ENCODE results near the gene PCDHA2.
"Not testable (repeated sequence)": the region's sequence is repeated elsewhere in the genome, so short reads cannot be mapped to it uniquely, and the experiment has no call there.

Gene PCDHA2

GRCh38 chr5:140794595-140795258 is at the start of gene PCDHA2:
TSS of gene PCDHA2 (plus strand) at chr5:140794852.
- DNase-seq: no peak

DNA sequence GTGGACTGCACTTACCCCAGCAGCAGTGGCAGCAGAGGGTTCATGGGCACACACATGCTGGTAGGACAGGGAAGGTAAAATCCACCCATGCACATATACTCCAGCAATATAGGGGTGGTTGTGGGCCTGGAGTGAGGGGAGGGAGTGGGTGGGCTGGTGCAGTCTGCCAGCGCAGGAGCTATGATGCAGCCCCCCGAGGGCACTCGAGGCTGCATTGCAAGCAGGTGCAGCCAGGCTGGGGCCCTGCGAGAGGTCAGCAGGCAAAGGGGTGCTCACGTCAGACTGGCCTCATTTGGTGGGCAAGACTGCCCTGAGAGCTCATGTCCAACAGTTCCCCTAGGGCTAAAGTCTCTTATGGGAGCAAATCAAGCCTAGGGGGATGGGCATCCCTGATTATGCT is 41.1 kb upstream of the PCDHA2 start:
- DNase-seq: no peak

DNA sequence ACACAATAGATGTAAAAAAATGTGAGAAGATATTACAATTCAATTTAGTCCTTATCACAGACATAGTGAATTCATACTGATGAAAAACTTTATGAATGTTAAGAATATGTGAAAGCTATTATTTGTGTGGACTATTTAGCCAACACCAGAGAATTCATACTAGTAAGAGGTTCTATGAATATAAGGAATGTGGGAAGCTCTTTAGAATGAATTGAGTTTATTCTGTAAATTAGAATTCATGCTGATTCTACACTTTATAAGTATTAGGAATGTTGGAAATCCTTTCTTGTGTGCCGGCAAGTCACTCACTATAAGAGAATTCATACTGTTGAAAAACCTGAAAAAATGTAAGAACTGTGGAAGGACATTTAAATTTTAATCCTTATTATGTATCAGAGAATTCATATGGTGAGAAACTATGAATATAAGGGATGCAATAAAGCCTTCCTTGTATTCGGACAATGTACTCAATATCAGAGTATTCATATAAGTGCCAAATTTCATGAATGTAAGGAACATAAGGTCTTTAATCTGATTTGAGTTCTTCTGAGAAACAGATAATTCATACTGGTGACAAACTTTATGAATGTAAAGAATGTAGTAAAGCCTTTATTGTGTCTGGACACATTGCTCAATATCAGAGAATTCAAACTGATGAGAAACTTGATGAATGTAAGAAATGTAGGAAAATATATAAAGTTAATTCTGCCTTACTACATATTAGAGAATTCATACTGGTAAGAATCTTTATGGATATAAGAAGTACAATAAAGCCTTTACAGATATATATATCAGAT is 30.3 kb upstream of the PCDHA2 start:
- DNase-seq: no peak

DNA sequence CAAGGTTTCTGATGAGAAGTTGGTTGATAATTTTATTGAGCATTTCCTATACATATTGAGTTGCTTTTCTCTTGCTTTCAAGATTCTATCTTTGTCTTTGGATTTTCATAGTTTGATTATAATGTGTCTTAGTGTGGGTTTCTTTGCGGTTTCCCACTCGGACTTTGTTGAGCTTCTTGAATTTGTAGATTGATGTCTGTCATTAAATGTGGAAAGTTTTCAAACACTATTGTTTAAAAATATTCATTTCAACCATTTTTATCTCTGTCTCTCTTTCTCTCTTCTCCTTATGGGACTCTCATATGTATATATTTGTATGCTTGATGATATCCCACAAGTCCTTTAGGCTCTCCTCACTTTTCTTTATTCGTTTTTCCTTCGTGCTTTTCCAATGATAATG is 27.2 kb upstream of the PCDHA2 start:
- DNase-seq: no peak

DNA sequence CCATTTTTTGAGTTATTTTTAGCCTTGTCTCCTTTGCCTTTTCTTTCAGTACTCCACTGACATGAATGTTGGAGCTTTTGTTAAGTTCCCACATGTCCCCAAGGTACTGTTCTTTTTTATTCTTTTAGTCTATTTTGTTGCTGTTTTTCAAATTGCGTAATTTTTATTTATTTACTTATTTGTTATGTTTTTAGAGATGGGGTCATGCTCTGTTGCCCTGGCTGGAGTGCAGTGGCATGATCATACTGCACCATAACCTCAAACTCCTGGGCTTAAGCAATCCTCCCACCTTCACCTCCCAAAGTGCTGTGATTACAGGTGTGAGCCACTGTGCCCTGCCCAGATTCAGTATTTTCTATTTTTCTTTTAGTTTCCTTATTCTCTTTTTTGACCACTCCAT is 14.1 kb upstream of the PCDHA2 start:
- no peak for DNase-seq

- no peak for DNase-seq
These were observed 8.6 kb upstream of the PCDHA2 start, which contains the start of gene PCDHA1 for GRCh38 chr5:140785905-140786686. TSS of gene PCDHA1 (plus strand) at chr5:140786140.

DNA sequence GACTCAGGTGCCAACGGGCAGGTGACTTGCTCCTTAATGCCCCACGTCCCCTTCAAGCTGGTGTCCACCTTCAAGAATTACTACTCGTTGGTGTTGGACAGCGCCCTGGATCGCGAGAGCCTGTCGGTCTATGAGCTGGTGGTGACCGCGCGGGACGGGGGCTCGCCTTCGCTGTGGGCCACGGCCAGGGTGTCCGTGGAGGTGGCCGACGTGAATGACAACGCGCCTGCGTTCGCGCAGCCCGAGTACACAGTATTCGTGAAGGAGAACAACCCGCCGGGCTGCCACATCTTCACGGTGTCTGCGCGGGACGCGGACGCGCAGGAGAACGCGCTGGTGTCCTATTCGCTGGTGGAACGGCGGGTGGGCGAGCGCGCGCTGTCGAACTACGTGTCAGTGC is 7.2 kb upstream of the PCDHA2 start:
- DNase-seq: not testable (repeated sequence)

GRCh38 chr5:140787849-140788504 is 6.7 kb upstream of the PCDHA2 start:
- not testable (repeated sequence) for DNase-seq

DNA sequence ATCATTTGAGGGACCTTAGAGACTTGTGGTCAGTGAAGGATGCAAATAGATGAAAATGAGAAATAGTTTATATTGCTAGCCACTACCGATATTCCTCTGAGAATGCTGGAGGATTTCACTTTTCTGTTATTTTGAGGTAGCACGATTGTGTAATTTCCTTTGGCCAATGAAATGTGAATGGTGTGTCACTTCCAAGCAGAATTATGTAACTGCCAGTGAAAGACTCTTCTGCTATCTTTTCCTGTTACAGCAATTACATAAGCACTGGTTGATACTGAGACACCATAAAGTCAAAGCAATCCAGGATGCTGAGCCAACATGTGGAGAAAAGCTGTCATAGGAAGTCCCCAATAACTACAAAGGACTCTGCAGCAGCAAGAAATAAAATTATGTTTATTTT is 3.6 kb upstream of the PCDHA2 start:
- no peak for DNase-seq

DNA sequence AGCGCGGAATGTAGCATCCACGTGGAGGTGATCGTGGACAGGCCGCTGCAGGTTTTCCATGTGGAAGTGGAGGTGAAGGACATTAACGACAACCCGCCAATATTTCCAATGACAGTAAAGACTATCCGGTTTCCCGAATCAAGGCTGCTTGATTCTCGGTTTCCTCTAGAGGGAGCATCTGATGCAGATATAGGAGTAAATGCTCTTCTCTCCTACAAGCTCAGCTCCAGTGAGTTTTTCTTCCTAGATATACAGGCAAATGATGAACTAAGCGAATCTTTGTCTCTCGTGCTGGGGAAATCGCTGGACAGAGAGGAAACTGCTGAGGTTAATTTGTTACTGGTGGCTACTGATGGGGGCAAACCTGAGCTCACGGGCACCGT is 598 bp downstream of the PCDHA2 start:
- DNase-seq: no peak

- not testable (repeated sequence) for DNase-seq
These were observed 1.5 kb downstream of the PCDHA2 start for GRCh38 chr5:140796072-140796717.

- DNase-seq: no peak
These were observed 2.1 kb downstream of the PCDHA2 start for GRCh38 chr5:140796718-140797095.

DNA sequence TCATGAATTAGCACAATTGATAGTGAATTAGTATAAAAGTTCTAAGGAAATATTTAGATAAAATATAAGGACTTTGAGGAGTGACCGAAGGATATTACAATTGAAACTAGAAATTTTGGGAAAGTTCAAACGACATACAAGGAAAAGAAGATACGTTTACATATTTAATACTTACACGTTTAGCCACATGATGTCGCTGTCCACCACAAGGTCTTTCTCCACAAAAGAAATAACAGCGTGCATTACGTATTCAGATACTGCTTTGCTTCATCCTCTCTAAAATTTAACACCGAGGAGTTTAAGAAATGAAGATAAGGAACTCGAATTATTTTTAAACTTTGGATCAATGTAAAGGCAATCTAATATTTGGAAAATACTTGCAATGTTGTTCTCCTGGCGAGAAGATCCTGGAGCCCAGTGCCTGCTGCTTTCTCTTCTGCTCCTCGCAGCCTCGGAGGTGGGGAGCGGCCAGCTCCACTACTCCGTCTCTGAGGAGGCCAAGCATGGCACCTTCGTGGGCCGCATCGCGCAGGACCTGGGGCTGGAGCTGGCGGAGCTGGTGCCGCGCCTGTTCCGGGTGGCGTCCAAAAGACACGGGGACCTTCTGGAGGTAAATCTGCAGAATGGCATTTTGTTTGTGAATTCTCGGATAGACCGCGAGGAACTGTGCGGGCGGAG is 6.3 kb downstream of the PCDHA2 start, which contains the start of gene PCDHA3:
PCDHA3 (plus strand) TSS at position 242 of the 678 bp plus-strand sequence.
- DNase-seq: no peak

DNA sequence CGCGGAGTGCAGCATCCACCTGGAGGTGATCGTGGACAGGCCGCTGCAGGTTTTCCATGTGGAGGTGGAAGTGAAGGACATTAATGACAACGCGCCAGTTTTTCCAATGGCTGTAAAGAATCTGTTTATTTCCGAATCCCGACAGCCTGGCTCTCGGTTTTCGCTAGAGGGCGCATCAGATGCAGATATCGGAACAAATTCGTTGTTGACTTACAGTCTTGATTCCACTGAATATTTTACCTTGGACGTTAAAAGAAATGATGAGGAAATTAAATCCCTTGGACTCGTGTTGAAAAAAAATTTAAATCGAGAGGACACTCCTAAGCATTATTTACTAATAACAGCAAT is 6.8 kb downstream of the PCDHA2 start:
- no peak for DNase-seq

DNA sequence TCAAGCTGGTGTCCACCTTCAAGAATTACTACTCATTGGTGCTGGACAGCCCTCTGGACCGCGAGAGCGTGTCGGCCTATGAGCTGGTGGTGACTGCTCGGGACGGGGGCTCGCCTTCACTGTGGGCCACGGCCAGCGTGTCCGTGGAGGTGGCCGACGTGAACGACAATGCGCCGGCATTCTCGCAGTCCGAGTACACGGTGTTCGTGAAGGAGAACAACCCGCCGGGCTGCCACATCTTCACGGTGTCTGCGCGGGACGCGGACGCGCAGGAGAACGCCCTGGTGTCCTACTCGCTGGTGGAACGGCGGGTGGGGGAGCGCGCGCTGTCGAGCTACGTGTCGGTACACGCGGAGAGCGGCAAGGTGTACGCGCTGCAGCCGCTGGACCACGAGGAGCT is 7.7 kb downstream of the PCDHA2 start:
- DNase-seq: not testable (repeated sequence)

DNA sequence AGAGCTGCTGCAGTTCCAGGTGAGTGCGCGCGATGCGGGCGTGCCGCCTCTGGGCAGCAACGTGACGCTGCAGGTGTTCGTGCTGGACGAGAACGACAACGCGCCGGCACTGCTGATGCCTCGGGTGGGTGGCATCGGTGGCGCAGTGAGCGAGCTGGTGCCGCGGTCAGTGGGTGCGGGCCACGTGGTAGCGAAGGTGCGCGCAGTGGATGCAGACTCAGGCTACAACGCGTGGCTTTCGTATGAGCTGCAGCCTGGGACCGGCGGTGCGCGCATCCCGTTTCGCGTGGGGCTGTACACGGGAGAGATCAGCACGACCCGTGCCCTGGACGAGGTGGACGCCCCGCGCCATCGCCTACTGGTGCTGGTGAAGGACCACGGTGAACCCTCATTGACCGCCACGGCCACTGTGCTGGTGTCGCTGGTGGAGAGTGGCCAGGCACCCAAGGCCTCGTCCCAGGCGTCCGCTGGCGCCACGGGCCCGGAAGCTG is 8.2 kb downstream of the PCDHA2 start:
- DNase-seq: no peak

DNA sequence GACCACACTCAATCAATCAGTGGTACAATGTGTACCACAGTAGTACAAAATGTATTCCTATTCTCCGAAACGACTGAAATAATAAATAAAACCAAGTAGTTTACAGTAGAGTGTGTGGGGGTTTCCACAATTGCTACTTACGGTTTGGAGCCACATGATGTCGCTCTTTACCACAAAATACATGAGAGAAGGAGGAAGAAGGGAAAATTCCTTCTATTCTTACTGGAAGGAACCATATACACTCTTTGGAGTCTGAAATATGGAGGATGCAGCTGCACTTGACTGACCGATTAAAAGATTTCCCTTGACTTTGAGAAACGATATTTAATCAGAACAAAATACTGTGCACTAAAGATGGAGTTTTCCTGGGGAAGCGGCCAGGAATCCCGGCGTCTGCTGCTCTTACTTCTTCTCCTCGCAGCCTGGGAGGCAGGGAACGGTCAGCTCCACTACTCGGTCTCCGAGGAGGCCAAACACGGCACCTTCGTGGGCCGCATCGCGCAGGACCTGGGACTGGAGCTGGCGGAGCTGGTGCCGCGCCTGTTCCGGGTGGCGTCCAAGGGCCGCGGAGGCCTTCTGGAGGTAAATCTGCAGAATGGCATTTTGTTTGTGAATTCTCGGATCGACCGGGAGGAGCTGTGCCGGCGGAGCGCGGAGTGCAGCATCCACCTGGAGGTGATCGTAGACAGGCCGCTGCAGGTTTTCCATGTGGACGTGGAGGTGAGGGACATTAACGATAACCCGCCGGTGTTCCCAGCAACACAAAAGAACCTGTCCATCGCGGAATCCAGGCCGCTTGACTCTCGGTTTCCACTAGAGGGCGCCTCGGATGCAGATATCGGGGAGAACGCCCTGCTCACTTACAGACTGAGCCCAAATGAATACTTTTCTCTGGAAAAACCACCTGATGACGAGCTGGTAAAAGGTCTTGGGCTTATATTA is 12.5 kb downstream of the PCDHA2 start, which contains the start of gene PCDHA4:
PCDHA4 (plus strand) TSS at position 235 of the 942 bp plus-strand sequence.
- DNase-seq: peak in 1 of 2 donors; percentile 39

DNA sequence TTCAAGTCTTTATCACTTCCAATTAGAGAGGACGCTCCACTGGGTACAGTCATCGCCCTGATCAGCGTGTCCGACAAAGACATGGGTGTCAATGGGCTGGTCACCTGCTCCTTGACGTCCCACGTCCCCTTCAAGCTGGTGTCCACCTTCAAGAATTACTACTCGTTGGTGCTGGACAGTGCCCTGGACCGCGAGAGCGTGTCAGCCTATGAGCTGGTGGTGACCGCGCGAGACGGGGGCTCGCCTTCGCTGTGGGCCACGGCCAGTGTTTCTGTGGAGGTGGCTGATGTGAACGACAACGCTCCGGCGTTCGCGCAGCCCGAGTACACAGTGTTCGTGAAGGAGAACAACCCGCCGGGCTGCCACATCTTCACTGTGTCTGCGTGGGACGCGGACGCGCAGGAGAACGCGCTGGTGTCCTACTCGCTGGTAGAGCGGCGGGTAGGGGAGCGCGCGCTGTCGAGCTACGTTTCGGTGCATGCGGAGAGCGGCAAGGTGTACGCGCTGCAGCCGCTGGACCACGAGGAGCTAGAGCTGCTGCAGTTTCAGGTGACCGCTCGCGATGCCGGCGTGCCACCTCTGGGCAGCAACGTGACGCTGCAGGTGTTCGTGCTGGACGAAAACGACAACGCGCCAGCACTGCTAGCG is 13.7 kb downstream of the PCDHA2 start:
- DNase-seq: not testable (repeated sequence)

GRCh38 chr5:140808889-140809291 is 14.2 kb downstream of the PCDHA2 start:
- DNase-seq: no peak

Measured in stimulated activated CD4-positive, alpha-beta T cell treated with anti-CD3 and anti-CD28 coated beads, Interleukin-2, amount 100 ng/mL, for 24 hours (primary cell).